Measurements from ENCODE around the gene KCNN3.

- TF ChIP-seq CTCF (IDR thresholded peaks at IDR 0.05) = no peak
- TF ChIP-seq POLR2A (IDR thresholded peaks at IDR 0.05) = no peak
- no peak for TF ChIP-seq EP300 (IDR thresholded peaks at IDR 0.05)
Observed at GRCh38 chr1:154844297-154844681, 25.8 kb downstream of the KCNN3 start.
